Psoas muscle (tissue), 8 donors: ENCODE data around the gene HAP1. TPM values are rescaled to one million over a fixed set of nuclear protein-coding genes. Genes with fewer than 3 reads are reported as not detected.

Experiments used
- ATAC-seq, 4 donors: fragments of 200-7000 bp; cut with Tn5 transposase; one replicate each; pipeline ENCODE4 v1.9.1; 2020; ENCODE audit warnings: moderate library complexity in 3 of 4, mild to moderate bottlenecking in 2 of 4
- DNase-seq, 2 donors: peaks; one replicate each; pipeline ENCODE4 v3.0.0-alpha.2; 2020
- H3K27ac ChIP-seq: fragments of 200-600 bp; one replicate; pipeline ENCODE4 v1.8.0; 2022
- H3K27me3 ChIP-seq, 3 donors: fragments of 200-600 bp in 1 of 3; one replicate each; pipeline versions ENCODE4 v1.6.1 to v1.8.0; 2013 to 2022; ENCODE audit warnings: low read length in 2 of 3, mild to moderate bottlenecking in 2 of 3, moderate library complexity in 1 of 3; ENCODE audit not compliant: insufficient read depth in 3 of 3
- H3K36me3 ChIP-seq, 2 donors: fragments of 200-600 bp in 1 of 2; one replicate each; pipeline versions ENCODE4 v1.6.1 to v1.8.0; 2013 to 2022; ENCODE audit warnings: low read depth in 1 of 2, mild to moderate bottlenecking in 1 of 2, moderate library complexity in 1 of 2; ENCODE audit not compliant: insufficient read depth in 1 of 2
- H3K4me1 ChIP-seq: fragments of 200-600 bp; one replicate; pipeline ENCODE4 v1.8.0; 2022
- H3K4me3 ChIP-seq: fragments of 200-600 bp; one replicate; pipeline ENCODE4 v1.8.0; 2022; ENCODE audit warnings: mild to moderate bottlenecking
- H3K9me3 ChIP-seq: fragments of 200-600 bp; one replicate; pipeline ENCODE4 v1.8.0; 2022
- CTCF ChIP-seq: fragments of 200-600 bp; IDR thresholded peaks from one replicate; pipeline ENCODE4 v1.8.0; 2022; ENCODE audit warnings: antibody characterized with exemption
- WGBS, 3 donors: extraction: QIAGEN DNeasy Blood & Tissue Kit; methylation state at CpG; one replicate each; pipeline versions ENCODE4 v1.1.6 to v1.1.7; 2013; 5-methylcytosine and 5-hydroxymethylcytosine counted together
- intact Hi-C, 2 donors: fragments of 100-400 bp; cut with DNase I; formaldehyde crosslinking; loops; one replicate each; pipeline versions ENCODE4 v1.11.0 to v1.14.2; 2022
- polyA plus RNA-seq, 3 donors: library from polyadenylated mRNA; stranded (reverse); fragments of 200-250 nt; gene quantifications; one replicate each; pipeline ENCODE4 v1.2.3, GENCODE V29; 2013
- total RNA-seq, 4 donors: library from RNA; stranded (reverse); fragmentation: NEBNext Ultra II Directional in 2 of 4; extraction: Animal tissue kit (Norgen Biotek cat#: 25700) in 2 of 4; gene quantifications; one replicate each; pipeline versions ENCODE4 v1.2.1 to v1.2.4, GENCODE V29; 2021 to 2023
- donor health status: healthy with polysubstance abuse.
- donor health status: DM: no; HTN: no; CAD: no; lungs with moderate emphysema.
- donor health status: Bipolar disorder and iron deficiency.
- donor health status: healthy.
- donor health status: DM: yes; HTN: yes; CAD: no.
- donor health status: DM: no; HTN: no; CAD: no.
- donor health status: DM: no; HTN: no; CAD: no.
- donor health status: DM: yes; HTN: yes; CAD: no.

HAP1 gene
- total and polyA plus RNA-seq, 7 donors, result under 0.01 to 0.14 (median 0.03) TPM; not detected in 2

DNA sequence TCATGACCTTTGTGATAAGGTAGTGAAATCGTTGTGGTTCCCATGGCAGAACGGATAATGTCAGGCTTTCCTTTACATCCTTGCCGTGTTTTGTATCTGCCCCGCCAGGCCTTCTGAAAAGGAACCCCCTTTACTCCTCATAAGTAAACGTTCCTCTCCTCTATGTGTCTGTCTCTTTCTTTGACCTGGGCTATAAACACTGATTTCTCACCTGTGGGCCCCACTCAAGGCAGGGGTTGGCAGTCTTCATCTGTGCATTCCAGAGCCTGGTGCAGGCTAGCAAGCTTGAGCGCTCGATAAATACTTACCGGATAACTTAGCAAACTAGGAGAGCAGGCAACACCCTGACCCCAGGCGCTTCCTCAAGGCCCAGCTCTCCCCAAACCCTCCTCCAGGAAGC, 7.3 kb upstream of the HAP1 start:
- Histone ChIP-seq H3K27me3 (peaks cover 0 to 10% (median 1%) of the 10 kb centered on the region in 3 donors), H3K4me1 (peaks cover 3% of the 10 kb centered on the region), H3K36me3 (no peaks in the 10 kb centered on the region), H3K9me3 (no peaks in the 10 kb centered on the region), H3K27ac (no peak overlapping the region), H3K4me3 (no peak overlapping the region)
- ATAC-seq (no peak), DNase-seq (no peak)
- 81 to 85% (median 84%) methylated on average over 9 of the region's 9 CpGs for WGBS, 3 donors
- no peak for TF ChIP-seq CTCF
- intact Hi-C loops, result no loop called here

DNA sequence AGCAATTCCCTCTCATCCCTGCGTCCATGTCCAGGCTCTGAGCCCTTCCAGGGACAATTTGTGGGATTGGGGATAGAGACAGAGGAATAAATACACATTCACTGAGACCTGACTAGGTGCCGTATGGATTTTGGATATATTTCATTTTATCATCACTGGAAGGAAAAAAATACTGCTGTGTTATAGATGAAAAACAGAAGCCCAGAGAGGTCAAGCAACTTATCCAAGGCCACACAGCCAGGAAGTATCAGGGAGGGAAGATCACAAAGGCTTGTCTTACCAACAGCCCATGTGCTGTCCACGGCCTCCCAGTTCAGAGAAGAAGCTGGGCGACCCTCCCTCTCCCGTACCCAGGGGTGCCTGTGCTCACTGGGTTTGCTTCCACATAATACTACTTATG, 6.1 kb upstream of the HAP1 start:
- H3K4me1 ChIP-seq, result peaks cover 3% of the 10 kb centered on the region
- intact Hi-C loops, result no loop called here
- H3K36me3 ChIP-seq, result no peaks in the 10 kb centered on the region
- no peak overlapping the region for H3K27ac ChIP-seq
- ATAC-seq (no peak), DNase-seq (no peak)
- H3K4me3 ChIP-seq, result no peak overlapping the region
- WGBS, 3 donors, result 89 to 95% (median 92%) methylated on average over 5 of the region's 5 CpGs
- no peak for TF ChIP-seq CTCF
- H3K9me3 ChIP-seq, result no peaks in the 10 kb centered on the region
- H3K27me3 ChIP-seq, result peaks cover 0 to 22% (median 1%) of the 10 kb centered on the region in 3 donors

GRCh38 chr17:41739661-41740352, 5.4 kb upstream of the HAP1 start:
- Histone ChIP-seq H3K27ac (no peak overlapping the region), H3K4me1 (peaks cover 8% of the 10 kb centered on the region), H3K27me3 (peaks cover 0 to 29% (median 4%) of the 10 kb centered on the region in 3 donors), H3K4me3 (no peak overlapping the region), H3K9me3 (no peaks in the 10 kb centered on the region), H3K36me3 (no peaks in the 10 kb centered on the region)
- DNase-seq (no peak), ATAC-seq (no peak)
- no peak for TF ChIP-seq CTCF
- 66 to 72% (median 70%) methylated on average over 9 of the region's 9 CpGs for WGBS, 3 donors
- intact Hi-C loops, result loop anchor here in 1 of 2 donors (10.0 kb wide), 1 partner anchor 145 kb away; no protein-coding TSS in a partner anchor

GRCh38 chr17:41738801-41739112, 4.3 kb upstream of the HAP1 start:
- WGBS, 3 donors, result 97 to 100% (median 98%) methylated on average over 4 to 5 of the region's 5 CpGs
- peaks cover 0 to 40% (median 8%) of the 10 kb centered on the region in 3 donors for H3K27me3 ChIP-seq
- H3K9me3 ChIP-seq, result no peaks in the 10 kb centered on the region

More at GRCh38 chr17:41738801-41739112, 4.3 kb upstream of the HAP1 start:
- H3K4me3 ChIP-seq, result no peak overlapping the region
- TF ChIP-seq CTCF, result no peak
- peak in 1 of 4 donors; percentile 15 for ATAC-seq
- no peak for DNase-seq
- no peak overlapping the region for H3K27ac ChIP-seq
- H3K36me3 ChIP-seq, result no peaks in the 10 kb centered on the region
- intact Hi-C loops, result loop anchor here (1.0 to 10.0 kb wide), 2 partner anchors 63 to 146 kb away; no protein-coding TSS in a partner anchor
- H3K4me1 ChIP-seq, result peaks cover 19% of the 10 kb centered on the region
